K562 (cell line): ENCODE data around the gene ZP1. TPM values are rescaled to one million over a fixed set of nuclear protein-coding genes. Genes with fewer than 3 reads are reported as not detected.
A peak's percentile ranks its signal among the peaks of the same experiment; 100 is the strongest.

Source experiments
- CREB5 ChIP-seq: fragments of 250-450 bp; sonication (Bioruptor Pico); IDR thresholded peaks from 2 replicates; pipeline ENCODE4 v1.5.0; 2020; ENCODE audit warnings: mild to moderate bottlenecking
- E2F6 ChIP-seq, 2 experiments: IDR thresholded peaks; 2 replicates each; pipeline ENCODE4 v1.6.1; 2011; ENCODE audit warnings: borderline replicate concordance in 1 of 2, control low read depth in 1 of 2, low read depth in 1 of 2, low read length in 1 of 2, mild to moderate bottlenecking in 1 of 2, mixed read lengths in 1 of 2, moderate library complexity in 1 of 2; ENCODE audit not compliant: insufficient read depth in 1 of 2, insufficient read length in 1 of 2, poor library complexity in 1 of 2, severe bottlenecking in 1 of 2; ENCODE audit errors: extremely low read depth in 1 of 2
- FOXA3 ChIP-seq, 2 experiments: fragments of 450-650 bp in 1 of 2; sonication (generic) in 1 of 2; formaldehyde crosslinking; IDR thresholded peaks in 1 of 2; conservative IDR thresholded peaks in 1 of 2; 2 replicates each; pipeline versions ENCODE4 v1.4.0 to v1.8.0; 2020 to 2022; ENCODE audit warnings: mild to moderate bottlenecking in 2 of 2, missing genetic modification reagents in 1 of 2
- HNRNPL ChIP-seq: fragments of 200-400 bp; formaldehyde crosslinking; IDR thresholded peaks from 2 replicates; pipeline ENCODE4 v1.6.1; 2017; ENCODE audit warnings: low read depth, mild to moderate bottlenecking, low read length
- IRF9 ChIP-seq: fragments of 450-650 bp; IDR thresholded peaks from 2 replicates; pipeline ENCODE4 v1.6.1; 2016; ENCODE audit warnings: missing biosample characterization, missing genetic modification characterization
- KDM2B ChIP-seq: fragments of 250-450 bp; sonication (Bioruptor Pico); IDR thresholded peaks from 2 replicates; pipeline ENCODE4 v1.8.0; 2021; ENCODE audit warnings: mild to moderate bottlenecking, moderate library complexity
- MNT ChIP-seq, 2 experiments: fragments of 450-650 bp; conservative IDR thresholded peaks; 2 replicates each; pipeline ENCODE4 v1.6.1; 2017; ENCODE audit warnings: mild to moderate bottlenecking in 2 of 2, moderate library complexity in 2 of 2
- NCOA2 ChIP-seq, 2 experiments: fragments of 450-650 bp; IDR thresholded peaks; 2 replicates each; pipeline ENCODE4 v1.6.1; 2018; ENCODE audit warnings: mild to moderate bottlenecking in 2 of 2, moderate library complexity in 1 of 2; ENCODE audit not compliant: partially characterized antibody in 2 of 2
- POLR2G ChIP-seq: fragments of 200-400 bp; formaldehyde crosslinking; IDR thresholded peaks from 2 replicates; pipeline ENCODE4 v1.6.1; 2017; ENCODE audit warnings: low read depth, mild to moderate bottlenecking, antibody characterized with exemption, low read length, moderate library complexity
- RBFOX2 ChIP-seq: fragments of 200-400 bp; formaldehyde crosslinking; IDR thresholded peaks from 2 replicates; pipeline ENCODE4 v1.6.1; 2017; ENCODE audit warnings: low read depth, mild to moderate bottlenecking, low read length, moderate library complexity
- SIN3A ChIP-seq, 2 experiments: fragments of 150-350 bp in 1 of 2; IDR thresholded peaks; 2 replicates each; pipeline ENCODE4 v1.6.1; 2011 to 2016; ENCODE audit warnings: borderline replicate concordance in 2 of 2, low read depth in 2 of 2, low read length in 2 of 2, mild to moderate bottlenecking in 2 of 2, moderate library complexity in 2 of 2; ENCODE audit not compliant: control insufficient read depth in 1 of 2
- SMAD1 ChIP-seq: fragments of 150-350 bp; IDR thresholded peaks from 2 replicates; pipeline ENCODE4 v1.6.1; 2014; ENCODE audit warnings: low read length, low read depth; ENCODE audit not compliant: partially characterized antibody
- SNRNP70 ChIP-seq: fragments of 200-400 bp; formaldehyde crosslinking; optimal IDR thresholded peaks from 2 replicates; pipeline ENCODE3; 2017; ENCODE audit warnings: low read depth, low read length
- STAT5B ChIP-seq: fragments of 250-450 bp; sonication (Bioruptor Pico); IDR thresholded peaks from 2 replicates; pipeline ENCODE4 v1.8.0; 2021; ENCODE audit warnings: mild to moderate bottlenecking, inconsistent platforms
- TBP ChIP-seq: optimal IDR thresholded peaks from 2 replicates; pipeline ENCODE3; 2011; ENCODE audit warnings: low read depth, low read length, improper control_type of control experiment
- TGIF2 ChIP-seq: sonication (generic); formaldehyde crosslinking; IDR thresholded peaks from 2 replicates; pipeline ENCODE4 v1.8.1; 2022; ENCODE audit warnings: mild to moderate bottlenecking, missing genetic modification reagents, moderate library complexity
- ZNF12 ChIP-seq: sonication (generic); formaldehyde crosslinking; IDR thresholded peaks from 2 replicates; pipeline ENCODE4 v1.4.0; 2020; ENCODE audit warnings: mild to moderate bottlenecking, missing genetic modification reagents
- ZNF23 ChIP-seq: fragments of 250-450 bp; sonication (Bioruptor Pico); IDR thresholded peaks from 2 replicates; pipeline ENCODE4 v1.4.0; 2020; ENCODE audit warnings: mild to moderate bottlenecking
- polyA plus RNA-seq, 8 experiments: library from polyadenylated mRNA; depleted of rRNA in 4 of 8; stranded (reverse) in 5 of 8; unstranded in 3 of 8; fragments of >200 nt; fragmentation: Nextera tagmentation in 2 of 8; fragmentation: Illumina TruSeq in 1 of 8; extraction: Ambion mirVana in 2 of 8; extraction: Trizol in 1 of 8; gene quantifications; 2 replicates each; pipeline versions ENCODE4 v1.2.1 to v1.2.3, GENCODE V29; 2011 to 2014; ENCODE audit warnings: inconsistent platforms in 1 of 8, missing spikeins in 1 of 8
- total RNA-seq, 7 experiments: library from RNA; depleted of rRNA in 6 of 7; stranded (reverse); fragments of >200 nt in 6 of 7; fragmentation: Illumina TruSeq in 2 of 7; extraction: Trizol in 2 of 7; gene quantifications; 2 replicates each; pipeline versions ENCODE4 v1.2.1 to v1.2.3, GENCODE V29; 2011 to 2021; ENCODE audit warnings: low replicate concordance in 1 of 7
- TF ChIP-seq, protein P1 (sequence below): fragments of 450-650 bp; IDR thresholded peaks from 2 replicates; pipeline ENCODE4 v1.6.1; 2017; ENCODE audit warnings: mild to moderate bottlenecking, moderate library complexity
- TF ChIP-seq, protein P2 (sequence below): sonication (generic); formaldehyde crosslinking; IDR thresholded peaks from 2 replicates; pipeline ENCODE4 v1.9.0; 2022; ENCODE audit warnings: mild to moderate bottlenecking, missing genetic modification reagents

The ZP1 gene
- total and polyA plus RNA-seq, 9 of the 15 experiments (the other 6 are each of a cell fraction or from before 2014, with no cell fraction given): 0.11 to 0.15 TPM; not detected in 7

DNA sequence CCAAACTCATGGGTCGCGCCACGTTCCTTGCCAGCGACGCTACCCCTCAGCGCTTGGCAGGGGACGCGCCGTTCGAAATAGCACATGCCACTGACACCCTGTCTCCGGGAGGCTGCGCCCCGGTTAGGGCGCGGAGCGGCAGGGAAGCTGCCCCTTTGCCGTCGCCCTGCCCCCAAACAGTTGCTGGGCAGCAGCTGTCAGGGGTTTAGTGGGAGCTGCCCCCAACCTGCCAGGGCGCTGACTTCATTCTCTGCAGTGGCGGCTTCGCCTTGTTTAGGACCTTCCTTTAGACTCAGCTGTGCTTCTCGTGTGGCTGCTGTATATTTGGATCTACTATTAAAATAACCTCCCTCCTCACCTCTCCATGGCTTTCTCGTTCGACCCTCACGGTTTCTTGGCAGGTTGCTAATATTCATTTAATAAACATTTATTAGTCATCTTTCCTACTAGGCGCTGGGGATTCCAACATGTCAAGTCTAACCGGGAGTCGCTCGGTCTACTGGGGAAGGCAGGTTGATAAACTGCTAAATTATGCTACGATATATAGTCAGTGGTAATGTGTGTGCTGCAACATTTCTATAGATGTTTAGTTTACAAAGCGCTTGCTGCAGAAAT lies 47.4 kb downstream of the ZP1 start (continued):
- no peak for TF ChIP-seq IRF9 (tag)
- TF ChIP-seq, protein P1, sequence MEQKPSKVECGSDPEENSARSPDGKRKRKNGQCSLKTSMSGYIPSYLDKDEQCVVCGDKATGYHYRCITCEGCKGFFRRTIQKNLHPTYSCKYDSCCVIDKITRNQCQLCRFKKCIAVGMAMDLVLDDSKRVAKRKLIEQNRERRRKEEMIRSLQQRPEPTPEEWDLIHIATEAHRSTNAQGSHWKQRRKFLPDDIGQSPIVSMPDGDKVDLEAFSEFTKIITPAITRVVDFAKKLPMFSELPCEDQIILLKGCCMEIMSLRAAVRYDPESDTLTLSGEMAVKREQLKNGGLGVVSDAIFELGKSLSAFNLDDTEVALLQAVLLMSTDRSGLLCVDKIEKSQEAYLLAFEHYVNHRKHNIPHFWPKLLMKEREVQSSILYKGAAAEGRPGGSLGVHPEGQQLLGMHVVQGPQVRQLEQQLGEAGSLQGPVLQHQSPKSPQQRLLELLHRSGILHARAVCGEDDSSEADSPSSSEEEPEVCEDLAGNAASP: no peak
- TF ChIP-seq RBFOX2: peak; percentile 62
- no peak for TF ChIP-seq SMAD1
- no peak for TF ChIP-seq ZNF12 (CRISPR knock-in tag)
- no peak for TF ChIP-seq TGIF2
- no peak for TF ChIP-seq ZNF23 (CRISPR knock-in tag)
- TF ChIP-seq SNRNP70: no peak
- TF ChIP-seq CREB5 (CRISPR knock-in tag): no peak
- TF ChIP-seq MNT (conservative IDR thresholded peaks at IDR 0.05): peak in 1 of 2 experiments; percentile 8; a peak in 1 of 4 replicates
- TF ChIP-seq HNRNPL: peak; percentile 78
- TF ChIP-seq, protein P2, sequence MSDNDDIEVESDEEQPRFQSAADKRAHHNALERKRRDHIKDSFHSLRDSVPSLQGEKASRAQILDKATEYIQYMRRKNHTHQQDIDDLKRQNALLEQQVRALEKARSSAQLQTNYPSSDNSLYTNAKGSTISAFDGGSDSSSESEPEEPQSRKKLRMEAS (CRISPR knock-in tag): peak; percentile 23; the same call in 1 of the 2 replicates
- TF ChIP-seq STAT5B (CRISPR knock-in tag): no peak
- no peak for TF ChIP-seq FOXA3 (CRISPR knock-in tag; conservative IDR thresholded peaks at IDR 0.05 in 1 of 2, IDR thresholded peaks at IDR 0.05 in 1 of 2)
- TF ChIP-seq TBP: no peak
- peak; percentile 20 for TF ChIP-seq POLR2G
- TF ChIP-seq KDM2B (CRISPR knock-in tag): no peak
- TF ChIP-seq E2F6 (IDR thresholded peaks at IDR 0.05; ENCODE audit: borderline replicate concordance in 1 of 2, extremely low read depth in 1 of 2, insufficient read depth in 1 of 2, insufficient read length in 1 of 2, low read depth in 1 of 2, low read length in 1 of 2, poor library complexity in 1 of 2, severe bottlenecking in 1 of 2): peak in 1 of 2 experiments; percentile 44
- TF ChIP-seq NCOA2 (IDR thresholded peaks at IDR 0.05; ENCODE audit: partially characterized antibody in 2 of 2): no peak
- 0 out of 4 replicates have a peak, but pooled peaks of 1 of the 2 experiments have one; percentile 13 for TF ChIP-seq SIN3A (IDR thresholded peaks at IDR 0.05; ENCODE audit: borderline replicate concordance in 2 of 2, control insufficient read depth in 1 of 2, low read depth in 2 of 2, low read length in 2 of 2)
